ENCODE results near the gene OR51B6.
"Not testable (repeated sequence)": the region's sequence is repeated elsewhere in the genome, so short reads cannot be mapped to it uniquely, and the experiment has no call there.

Gene OR51B6

DNA sequence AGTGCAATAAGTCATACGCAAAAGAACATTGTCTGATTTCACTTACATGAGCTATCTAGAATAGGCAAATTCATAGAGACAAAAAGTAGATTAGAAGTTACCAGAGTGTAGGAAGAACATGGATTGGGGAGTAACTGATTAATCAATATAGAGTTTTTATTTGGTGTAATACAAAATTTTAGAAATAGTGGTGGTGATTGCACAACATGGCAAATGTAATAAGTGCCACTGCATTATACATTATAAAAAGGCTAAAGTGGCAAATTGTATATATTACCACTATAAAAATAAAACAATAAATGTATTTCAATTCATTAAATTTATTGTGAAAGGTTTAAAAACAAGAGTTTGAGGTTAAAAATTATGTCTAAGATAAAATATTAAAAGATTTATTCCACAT lies 40.9 kb upstream of the OR51B6 start:
- DNase-seq: no peak
- no peaks in the 10 kb centered on the region for H3K27me3 ChIP-seq
- TF ChIP-seq, protein P1, sequence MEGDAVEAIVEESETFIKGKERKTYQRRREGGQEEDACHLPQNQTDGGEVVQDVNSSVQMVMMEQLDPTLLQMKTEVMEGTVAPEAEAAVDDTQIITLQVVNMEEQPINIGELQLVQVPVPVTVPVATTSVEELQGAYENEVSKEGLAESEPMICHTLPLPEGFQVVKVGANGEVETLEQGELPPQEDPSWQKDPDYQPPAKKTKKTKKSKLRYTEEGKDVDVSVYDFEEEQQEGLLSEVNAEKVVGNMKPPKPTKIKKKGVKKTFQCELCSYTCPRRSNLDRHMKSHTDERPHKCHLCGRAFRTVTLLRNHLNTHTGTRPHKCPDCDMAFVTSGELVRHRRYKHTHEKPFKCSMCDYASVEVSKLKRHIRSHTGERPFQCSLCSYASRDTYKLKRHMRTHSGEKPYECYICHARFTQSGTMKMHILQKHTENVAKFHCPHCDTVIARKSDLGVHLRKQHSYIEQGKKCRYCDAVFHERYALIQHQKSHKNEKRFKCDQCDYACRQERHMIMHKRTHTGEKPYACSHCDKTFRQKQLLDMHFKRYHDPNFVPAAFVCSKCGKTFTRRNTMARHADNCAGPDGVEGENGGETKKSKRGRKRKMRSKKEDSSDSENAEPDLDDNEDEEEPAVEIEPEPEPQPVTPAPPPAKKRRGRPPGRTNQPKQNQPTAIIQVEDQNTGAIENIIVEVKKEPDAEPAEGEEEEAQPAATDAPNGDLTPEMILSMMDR (IDR thresholded peaks at IDR 0.05; ENCODE audit: low read depth, low read length): no peak
- H3K36me3 ChIP-seq: no peaks in the 10 kb centered on the region
- no peaks in the 10 kb centered on the region for H3K9me3 ChIP-seq
- no peak overlapping the region for H3K4me3 ChIP-seq (ENCODE audit: low read depth, low read length)
- no peaks in the 10 kb centered on the region for H3K4me1 ChIP-seq

DNA sequence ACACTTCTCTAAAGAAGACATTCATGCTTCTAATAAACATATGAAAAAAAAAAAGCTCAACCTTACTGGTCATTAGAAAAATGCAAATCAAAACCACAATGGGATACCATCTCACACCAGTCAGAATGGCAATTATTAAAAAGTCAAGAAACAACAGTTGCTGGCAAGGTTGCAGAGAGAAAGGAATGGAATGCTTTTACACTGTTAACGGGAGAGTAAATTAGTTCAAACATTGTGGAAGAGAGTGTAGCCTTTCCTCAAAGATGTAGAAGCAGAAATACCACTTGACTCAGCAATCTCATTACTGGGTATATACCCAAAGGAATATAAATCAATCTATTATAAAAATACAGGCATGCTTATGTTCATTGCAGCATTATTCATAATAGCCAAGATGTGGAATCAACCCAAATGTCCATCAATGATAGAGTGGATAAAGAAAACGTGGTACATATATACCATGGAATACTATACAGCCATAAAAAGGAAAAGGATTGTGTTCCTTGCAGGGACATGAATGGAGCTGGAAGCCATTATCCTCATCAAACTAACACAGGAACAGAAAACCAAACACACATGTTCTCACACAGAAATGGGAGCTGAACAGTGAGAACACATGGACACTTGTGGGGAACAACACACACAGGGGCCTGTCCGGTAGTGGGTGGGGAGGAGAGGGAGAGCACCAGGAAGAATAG lies 37.8 kb upstream of the OR51B6 start:
- not testable (repeated sequence) for H3K9me3 ChIP-seq; DNase-seq; H3K4me1 ChIP-seq; H3K27me3 ChIP-seq; H3K36me3 ChIP-seq; H3K4me3 ChIP-seq (ENCODE audit: low read depth, low read length)

DNA sequence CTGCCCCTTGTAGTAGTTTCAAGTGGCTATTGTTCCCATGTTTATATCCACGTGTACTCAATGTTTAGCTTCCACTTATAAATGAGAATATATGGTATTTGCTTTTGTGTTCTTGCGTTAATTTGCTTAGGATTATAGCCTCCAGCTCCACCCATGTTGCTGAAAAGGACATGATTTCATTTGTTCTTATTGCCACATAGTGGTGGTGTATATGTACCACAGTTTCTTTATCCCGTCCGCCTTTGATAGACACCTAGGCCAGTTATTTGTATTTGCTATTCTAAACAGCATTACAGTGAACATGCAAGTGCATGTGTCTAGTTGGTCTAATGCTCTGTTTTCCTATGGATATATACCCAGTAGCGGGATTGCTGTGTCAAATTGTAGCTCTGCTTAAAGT lies 34.0 kb upstream of the OR51B6 start:
- Histone ChIP-seq H3K4me3 (ENCODE audit: low read depth, low read length) (no peak overlapping the region), H3K36me3 (no peaks in the 10 kb centered on the region), H3K27me3 (no peaks in the 10 kb centered on the region), H3K4me1 (no peaks in the 10 kb centered on the region), H3K9me3 (no peaks in the 10 kb centered on the region)
- no peak for DNase-seq
- TF ChIP-seq, protein P1 (IDR thresholded peaks at IDR 0.05; ENCODE audit: low read depth, low read length): no peak

GRCh38 chr11:5324197-5324596 lies 27.1 kb upstream of the OR51B6 start, which contains the start of gene OR51B2:
OR51B2 (minus strand) TSS chr11:5324297; CDS start chr11:5324297, 0 bp downstream.
- H3K27me3 ChIP-seq: no peaks in the 10 kb centered on the region
- H3K4me3 ChIP-seq (ENCODE audit: low read depth, low read length): no peak within 1 kb of the TSS
- no peaks in the 10 kb centered on the region for H3K9me3 ChIP-seq
- TF ChIP-seq, protein P1 (IDR thresholded peaks at IDR 0.05; ENCODE audit: low read depth, low read length): no peak
- no peaks in the 10 kb centered on the region for H3K4me1 ChIP-seq
- DNase-seq: no peak
- no peaks in the 10 kb centered on the region for H3K36me3 ChIP-seq

- DNase-seq: no peak
- H3K4me3 ChIP-seq (ENCODE audit: low read depth, low read length): no peak overlapping the region
Measured at GRCh38 chr11:5335170-5335569, 16.1 kb upstream of the OR51B6 start.

GRCh38 chr11:5336331-5336730 lies 15.0 kb upstream of the OR51B6 start:
- H3K36me3 ChIP-seq: no peaks in the 10 kb centered on the region
- no peaks in the 10 kb centered on the region for H3K4me1 ChIP-seq
- no peak overlapping the region for H3K4me3 ChIP-seq (ENCODE audit: low read depth, low read length)
- TF ChIP-seq, protein P1 (IDR thresholded peaks at IDR 0.05; ENCODE audit: low read depth, low read length): no peak
- no peaks in the 10 kb centered on the region for H3K27me3 ChIP-seq
- H3K9me3 ChIP-seq: no peaks in the 10 kb centered on the region
- DNase-seq: no peak

More at GRCh38 chr11:5335170-5335569, 16.1 kb upstream of the OR51B6 start:
- Histone ChIP-seq H3K4me1 (no peaks in the 10 kb centered on the region), H3K9me3 (no peaks in the 10 kb centered on the region), H3K27me3 (no peaks in the 10 kb centered on the region), H3K36me3 (no peaks in the 10 kb centered on the region)
- TF ChIP-seq, protein P1 (IDR thresholded peaks at IDR 0.05; ENCODE audit: low read depth, low read length): no peak

GRCh38 chr11:5337253-5337652 lies 14.1 kb upstream of the OR51B6 start:
- not testable (repeated sequence) for H3K9me3 ChIP-seq, H3K36me3 ChIP-seq

More at GRCh38 chr11:5337253-5337652, 14.1 kb upstream of the OR51B6 start:
- H3K4me1 ChIP-seq; DNase-seq; H3K27me3 ChIP-seq; H3K4me3 ChIP-seq (ENCODE audit: low read depth, low read length): not testable (repeated sequence)

Data from BE2C (cell line).